Nephron (organoid): ENCODE results near the gene HFM1.
A peak's percentile ranks its signal among the peaks of the same experiment; 100 is the strongest.
"Not testable (repeated sequence)": the region's sequence is repeated elsewhere in the genome, so short reads cannot be mapped to it uniquely, and the experiment has no call there.

ENCODE experiments used
- H3K27ac Mint-ChIP-seq, 3 experiments: 2 replicates each; pipeline ENCODE4 v1.8.0; 2020; ENCODE audit warnings: mixed read lengths in 3 of 3, mild to moderate bottlenecking in 2 of 3, moderate library complexity in 1 of 3
- H3K27me3 Mint-ChIP-seq: 2 replicates; pipeline ENCODE4 v1.8.0; 2021; ENCODE audit warnings: low read depth, mild to moderate bottlenecking, moderate library complexity, mixed read lengths
- H3K36me3 Mint-ChIP-seq: 2 replicates; pipeline ENCODE4 v1.8.0; 2020; ENCODE audit warnings: low read depth, mixed read lengths
- H3K4me1 Mint-ChIP-seq: 2 replicates; pipeline ENCODE4 v1.8.0; 2020; ENCODE audit warnings: mixed read lengths
- H3K4me3 Mint-ChIP-seq, 3 experiments: 2 replicates each; pipeline ENCODE4 v1.8.0; 2020; ENCODE audit warnings: mild to moderate bottlenecking in 3 of 3, mixed read lengths in 3 of 3, moderate library complexity in 2 of 3
- H3K9me3 Mint-ChIP-seq: 2 replicates; pipeline ENCODE4 v1.8.0; 2020; ENCODE audit warnings: mixed read lengths
- TF ChIP-seq, protein P1 (sequence below), 3 experiments: fragments of 200-600 bp; sonication (generic); IDR thresholded peaks; one replicate each; pipeline ENCODE4 v1.5.0; 2021; ENCODE audit warnings: antibody characterized with exemption in 3 of 3; ENCODE audit not compliant: unreplicated experiment in 3 of 3

HFM1 gene

DNA sequence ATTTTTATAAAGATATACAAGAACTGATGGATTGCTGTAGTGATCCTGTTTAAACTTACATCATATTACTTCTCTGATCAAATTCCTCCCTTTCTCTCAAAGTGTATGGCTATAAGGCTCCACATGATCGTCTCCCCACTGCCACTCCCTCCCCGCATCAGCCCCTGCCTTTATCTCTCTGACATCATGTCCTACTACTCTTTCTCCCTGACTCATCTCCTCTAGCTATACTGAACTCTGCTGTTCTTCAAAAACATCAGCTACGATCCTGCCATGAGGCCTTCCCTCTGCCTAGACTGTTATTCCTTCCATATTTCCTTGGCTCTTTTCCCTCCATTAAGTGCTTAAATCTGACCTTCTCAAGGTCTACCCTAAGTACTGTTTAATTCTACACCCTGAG is 22.8 kb downstream of the HFM1 start:
- Mint-ChIP-seq H3K4me3 (no peak overlapping the region), H3K27me3 (no peaks in the 10 kb centered on the region), H3K4me1 (no peaks in the 10 kb centered on the region), H3K9me3 (no peaks in the 10 kb centered on the region), H3K36me3 (peaks cover 8% of the 10 kb centered on the region), H3K27ac (no peak overlapping the region)
- TF ChIP-seq, protein P1, sequence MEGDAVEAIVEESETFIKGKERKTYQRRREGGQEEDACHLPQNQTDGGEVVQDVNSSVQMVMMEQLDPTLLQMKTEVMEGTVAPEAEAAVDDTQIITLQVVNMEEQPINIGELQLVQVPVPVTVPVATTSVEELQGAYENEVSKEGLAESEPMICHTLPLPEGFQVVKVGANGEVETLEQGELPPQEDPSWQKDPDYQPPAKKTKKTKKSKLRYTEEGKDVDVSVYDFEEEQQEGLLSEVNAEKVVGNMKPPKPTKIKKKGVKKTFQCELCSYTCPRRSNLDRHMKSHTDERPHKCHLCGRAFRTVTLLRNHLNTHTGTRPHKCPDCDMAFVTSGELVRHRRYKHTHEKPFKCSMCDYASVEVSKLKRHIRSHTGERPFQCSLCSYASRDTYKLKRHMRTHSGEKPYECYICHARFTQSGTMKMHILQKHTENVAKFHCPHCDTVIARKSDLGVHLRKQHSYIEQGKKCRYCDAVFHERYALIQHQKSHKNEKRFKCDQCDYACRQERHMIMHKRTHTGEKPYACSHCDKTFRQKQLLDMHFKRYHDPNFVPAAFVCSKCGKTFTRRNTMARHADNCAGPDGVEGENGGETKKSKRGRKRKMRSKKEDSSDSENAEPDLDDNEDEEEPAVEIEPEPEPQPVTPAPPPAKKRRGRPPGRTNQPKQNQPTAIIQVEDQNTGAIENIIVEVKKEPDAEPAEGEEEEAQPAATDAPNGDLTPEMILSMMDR (IDR thresholded peaks at IDR 0.05; ENCODE audit: unreplicated experiment in 3 of 3), result no peak

DNA sequence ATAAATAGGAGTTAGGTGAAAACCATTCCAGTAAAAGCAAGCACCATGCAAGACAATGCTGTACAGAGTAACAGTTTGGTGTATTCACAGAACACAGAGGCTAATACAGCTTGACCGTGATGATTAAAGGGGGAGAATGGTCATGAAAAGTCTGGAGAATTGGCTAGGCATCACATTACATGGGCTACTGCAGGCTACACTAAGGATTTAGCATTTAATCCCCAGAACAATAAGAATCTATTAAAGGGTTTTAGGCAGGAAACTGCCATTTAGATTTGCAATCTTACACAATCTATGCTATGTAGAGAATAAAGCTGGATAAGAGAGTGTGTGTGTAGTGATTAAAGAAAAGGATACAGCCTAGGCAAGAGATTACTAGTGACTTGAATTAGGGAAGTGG is 30.6 kb downstream of the HFM1 start:
- no peak overlapping the region for H3K27ac Mint-ChIP-seq
- H3K36me3 Mint-ChIP-seq, result peaks cover 51% of the 10 kb centered on the region
- no peaks in the 10 kb centered on the region for H3K27me3 Mint-ChIP-seq
- H3K4me1 Mint-ChIP-seq, result no peaks in the 10 kb centered on the region
- TF ChIP-seq, protein P1 (IDR thresholded peaks at IDR 0.05; ENCODE audit: unreplicated experiment in 3 of 3), result no peak
- H3K9me3 Mint-ChIP-seq, result peaks cover 12% of the 10 kb centered on the region
- H3K4me3 Mint-ChIP-seq, result no peak overlapping the region

DNA sequence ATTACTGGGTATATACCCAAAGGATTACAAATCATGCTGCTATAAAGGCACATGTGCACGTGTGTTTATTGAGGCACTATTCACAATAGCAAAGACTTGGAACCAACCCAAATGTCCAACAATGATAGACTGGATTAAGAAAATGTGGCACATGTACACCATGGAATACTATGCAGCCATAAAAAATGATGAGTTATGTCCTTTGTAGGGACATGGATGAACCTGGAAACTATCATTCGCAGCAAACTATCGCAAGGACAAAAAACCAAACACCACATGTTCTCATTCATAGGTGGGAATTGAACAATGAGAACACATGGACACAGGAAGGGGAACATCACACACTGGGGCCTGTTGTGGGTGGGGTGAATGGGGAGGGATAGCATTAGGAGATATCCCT is 32.4 kb downstream of the HFM1 start:
- H3K27ac Mint-ChIP-seq, H3K4me3 Mint-ChIP-seq, H3K27me3 Mint-ChIP-seq, H3K4me1 Mint-ChIP-seq: not testable (repeated sequence)
- Mint-ChIP-seq H3K9me3 (peaks cover 28% of the 10 kb centered on the region), H3K36me3 (peaks cover 64% of the 10 kb centered on the region)

DNA sequence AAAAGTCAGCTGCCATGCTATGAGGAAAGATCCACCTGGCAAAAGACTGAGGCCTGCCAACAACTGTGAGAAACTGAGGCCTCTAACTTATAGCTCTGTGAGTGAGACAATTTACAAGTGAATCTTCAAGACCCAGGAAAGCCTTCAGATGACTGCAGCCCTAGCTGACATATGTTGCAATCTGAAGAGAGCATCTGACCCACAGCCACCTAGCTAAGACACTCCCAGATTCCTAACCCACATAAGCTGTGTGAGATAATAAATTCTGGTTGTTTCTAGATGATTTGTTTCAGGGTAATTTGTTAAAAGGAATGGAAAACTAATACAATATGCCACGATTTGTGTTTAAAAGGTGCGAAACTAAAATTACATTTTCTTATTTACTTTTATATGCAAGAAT is 55.1 kb downstream of the HFM1 start:
- Mint-ChIP-seq H3K27ac (peak overlapping the region in 1 of 3 experiments; percentile 34), H3K36me3 (peaks cover 12% of the 10 kb centered on the region), H3K4me1 (peaks cover 11% of the 10 kb centered on the region), H3K4me3 (no peak overlapping the region), H3K27me3 (no peaks in the 10 kb centered on the region), H3K9me3 (peaks cover 10% of the 10 kb centered on the region)
- TF ChIP-seq, protein P1 (IDR thresholded peaks at IDR 0.05; ENCODE audit: unreplicated experiment in 3 of 3), result no peak

DNA sequence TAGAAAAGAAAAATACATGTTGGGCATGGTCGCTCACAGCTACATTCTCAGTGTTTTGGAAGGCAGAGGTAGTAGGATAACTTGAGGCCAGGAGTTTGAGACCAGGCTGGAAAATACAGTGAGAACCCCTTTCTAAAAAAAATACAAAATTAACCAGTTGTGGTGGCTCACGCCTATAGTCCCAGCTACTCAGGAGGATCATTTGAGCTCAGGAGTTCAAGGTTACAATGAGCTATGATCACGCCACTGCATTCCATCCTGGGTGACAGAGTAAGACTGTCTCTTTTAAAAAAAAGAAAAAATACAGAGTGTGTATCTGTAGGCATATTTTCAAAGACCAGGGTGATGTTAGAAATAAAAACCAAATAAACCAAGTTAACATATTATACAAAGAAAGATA is 57.8 kb downstream of the HFM1 start:
- TF ChIP-seq, protein P1 (IDR thresholded peaks at IDR 0.05; ENCODE audit: unreplicated experiment in 3 of 3), result no peak
- Mint-ChIP-seq H3K36me3 (peaks cover 4% of the 10 kb centered on the region), H3K4me1 (peaks cover 20% of the 10 kb centered on the region), H3K27ac (no peak overlapping the region), H3K9me3 (no peaks in the 10 kb centered on the region), H3K4me3 (no peak overlapping the region), H3K27me3 (no peaks in the 10 kb centered on the region)

DNA sequence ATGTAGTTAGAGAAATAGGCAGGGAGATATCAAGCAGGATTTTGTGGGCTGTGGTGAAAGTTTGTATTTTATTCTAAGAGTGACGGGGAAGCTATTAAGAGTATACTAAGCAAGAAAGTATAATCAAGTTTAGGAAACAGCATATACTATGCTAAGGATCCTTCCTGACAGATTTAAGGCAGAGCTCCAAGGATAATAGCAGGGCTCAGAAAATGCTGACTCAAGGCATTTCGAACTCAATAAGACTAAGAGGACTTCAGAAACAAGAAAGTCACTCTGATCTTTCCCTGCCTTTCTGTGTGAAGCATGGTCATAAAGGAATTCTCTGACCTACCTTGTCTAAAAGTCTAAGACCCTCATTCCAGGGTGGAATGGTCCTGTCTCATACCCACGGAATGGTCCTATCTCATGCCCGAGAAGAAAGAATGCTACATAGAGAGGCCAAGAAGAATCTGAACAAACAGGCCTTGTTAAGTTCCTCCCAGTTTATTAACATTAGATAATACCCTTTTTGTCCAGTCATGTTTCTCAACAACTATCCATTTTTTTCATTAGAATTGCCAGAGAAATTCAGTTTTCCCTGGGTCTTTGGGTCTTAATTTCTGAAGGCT is 59.1 kb downstream of the HFM1 start:
- H3K4me1 Mint-ChIP-seq, result peaks cover 24% of the 10 kb centered on the region
- no peak overlapping the region for H3K4me3 Mint-ChIP-seq

More for the DNA sequence above, 59.1 kb downstream of the HFM1 start:
- Mint-ChIP-seq H3K27ac (peak overlapping the region; percentile 93 to 98 (median 97)), H3K27me3 (no peaks in the 10 kb centered on the region), H3K9me3 (no peaks in the 10 kb centered on the region), H3K36me3 (peaks cover 4% of the 10 kb centered on the region)
- TF ChIP-seq, protein P1 (IDR thresholded peaks at IDR 0.05; ENCODE audit: unreplicated experiment in 3 of 3), result no peak
